Keratinocyte (primary cell): Measurements from ENCODE around the gene UPF1. TPM values are rescaled to one million over a fixed set of nuclear protein-coding genes. Genes with fewer than 3 reads are reported as not detected.

ENCODE experiments used
- DNase-seq: peaks from one replicate; pipeline ENCODE4 v3.0.0-alpha.2; 2011; ENCODE audit warnings: low read depth, missing footprints, low spot score
- FAIRE-seq: peaks from 2 replicates; lab custom pipeline; 2011; peaks lifted over from hg19 to GRCh38; lab: Jason Lieb, UNC
- H2AFZ ChIP-seq: 2 replicates; pipeline ENCODE4 v1.6.0; 2012; ENCODE audit warnings: low read length, control low read depth, inconsistent platforms; ENCODE audit not compliant: control insufficient read depth
- H3K27ac ChIP-seq: 2 replicates; pipeline ENCODE4 v1.5.1; 2011; ENCODE audit warnings: low read length; ENCODE audit not compliant: control insufficient read depth, insufficient read depth
- H3K27me3 ChIP-seq: 3 replicates; pipeline ENCODE4 v1.6.0; 2011; ENCODE audit warnings: low read length; ENCODE audit not compliant: control insufficient read depth, insufficient read depth; ENCODE audit errors: extremely low read depth
- H3K36me3 ChIP-seq, 2 experiments: 2 replicates in 1 of 2; 3 replicates in 1 of 2; pipeline ENCODE4 v1.5.1; 2011; ENCODE audit warnings: low read length in 2 of 2, mild to moderate bottlenecking in 1 of 2; ENCODE audit not compliant: control insufficient read depth in 2 of 2, insufficient read depth in 2 of 2; ENCODE audit errors: extremely low read depth in 1 of 2
- H3K4me1 ChIP-seq: 3 replicates; pipeline ENCODE4 v1.5.1; 2011; ENCODE audit warnings: low read length; ENCODE audit not compliant: control insufficient read depth, insufficient read depth; ENCODE audit errors: extremely low read depth
- H3K4me2 ChIP-seq: 3 replicates; pipeline ENCODE4 v1.6.0; 2011; ENCODE audit warnings: low read depth, low read length; ENCODE audit not compliant: control insufficient read depth, insufficient read depth; ENCODE audit errors: extremely low read depth
- H3K4me3 ChIP-seq, 3 experiments: fragments of 200-600 bp in 1 of 3; sonication (generic) in 1 of 3; 2 replicates in 2 of 3; 3 replicates in 1 of 3; pipeline ENCODE4 v1.5.1; 2011 to 2016; ENCODE audit warnings: low read length in 3 of 3, mild to moderate bottlenecking in 3 of 3, control low read depth in 2 of 3, inconsistent platforms in 1 of 3, low read depth in 1 of 3, mixed read lengths in 1 of 3, mixed run types in 1 of 3, moderate library complexity in 1 of 3; ENCODE audit not compliant: control insufficient read depth in 2 of 3, insufficient read depth in 2 of 3; ENCODE audit errors: extremely low read depth in 1 of 3
- H3K79me2 ChIP-seq: 2 replicates; pipeline ENCODE4 v1.6.0; 2012; ENCODE audit warnings: low read length; ENCODE audit not compliant: control insufficient read depth, insufficient read depth
- H3K9ac ChIP-seq: 3 replicates; pipeline ENCODE4 v1.6.0; 2011; ENCODE audit warnings: low read length; ENCODE audit not compliant: control insufficient read depth, insufficient read depth; ENCODE audit errors: extremely low read depth
- H3K9me1 ChIP-seq: 3 replicates; pipeline ENCODE4 v1.6.0; 2011; ENCODE audit warnings: low read length; ENCODE audit not compliant: control insufficient read depth, insufficient read depth; ENCODE audit errors: extremely low read depth
- H3K9me3 ChIP-seq: 2 replicates; pipeline ENCODE4 v1.5.1; 2012; ENCODE audit warnings: low read depth, low read length; ENCODE audit not compliant: control insufficient read depth
- H4K20me1 ChIP-seq: 3 replicates; pipeline ENCODE4 v1.6.0; 2011; ENCODE audit warnings: low read length; ENCODE audit not compliant: control insufficient read depth, insufficient read depth; ENCODE audit errors: extremely low read depth
- EZH2 ChIP-seq: IDR thresholded peaks from one replicate; pipeline ENCODE4 v1.6.1; 2012; ENCODE audit warnings: inconsistent platforms, mild to moderate bottlenecking, low read length, moderate library complexity
- dilution Hi-C: fragments of 300-500 bp; cut with MboI; formaldehyde crosslinking; loops from one replicate; pipeline ENCODE4 v1.7.0; 2020; ENCODE audit warnings: low sequenced_read_pairs; ENCODE audit not compliant: extremely low pct_ligation_motif_present
- polyA plus RNA-seq, 5 experiments: library from polyadenylated mRNA; depleted of rRNA in 3 of 5; stranded (reverse) in 3 of 5; stranded (forward) in 1 of 5; unstranded in 1 of 5; fragments of >200 nt; gene quantifications; 1 replicate in 1 of 5; 2 replicates in 3 of 5; 3 replicates in 1 of 5; pipeline versions ENCODE4 v1.2.1 to v1.2.3, GENCODE V29; 2011 to 2012; ENCODE audit warnings: missing spikeins in 2 of 5, low read depth in 1 of 5, low replicate concordance in 1 of 5
- TF ChIP-seq, protein P1 (sequence below), 3 experiments: IDR thresholded peaks in 1 of 3; conservative IDR thresholded peaks in 1 of 3; optimal IDR thresholded peaks in 1 of 3; 2 replicates in 2 of 3; 3 replicates in 1 of 3; pipeline versions ENCODE3 to v1.5.1; 2011; ENCODE audit warnings: low read length in 3 of 3, mild to moderate bottlenecking in 3 of 3, moderate library complexity in 2 of 3, control low read depth in 1 of 3, inconsistent platforms in 1 of 3; ENCODE audit not compliant: insufficient read depth in 2 of 3; ENCODE audit errors: extremely low read depth in 1 of 3

Gene UPF1
- polyA plus RNA-seq, 1 donor (not counting 4 experiments of a cell fraction or from before 2014, with no cell fraction given), result 33.7 TPM

- Histone ChIP-seq H4K20me1 (no peaks in the 10 kb centered on the region), H3K36me3 (peaks cover 0 to 2% of the 10 kb centered on the region in 2 experiments), H2AFZ (no peak overlapping the region), H3K79me2 (no peaks in the 10 kb centered on the region), H3K4me1 (no peaks in the 10 kb centered on the region), H3K4me2 (peak overlapping the region; percentile 67), H3K9me3 (no peaks in the 10 kb centered on the region), H3K4me3 (no peak overlapping the region), H3K27me3 (peaks cover 35% of the 10 kb centered on the region), H3K27ac (no peak overlapping the region), H3K9me1 (no peaks in the 10 kb centered on the region), H3K9ac (no peak overlapping the region)
- DNase-seq (no peak), FAIRE-seq (no peak)
- TF ChIP-seq, protein P1, sequence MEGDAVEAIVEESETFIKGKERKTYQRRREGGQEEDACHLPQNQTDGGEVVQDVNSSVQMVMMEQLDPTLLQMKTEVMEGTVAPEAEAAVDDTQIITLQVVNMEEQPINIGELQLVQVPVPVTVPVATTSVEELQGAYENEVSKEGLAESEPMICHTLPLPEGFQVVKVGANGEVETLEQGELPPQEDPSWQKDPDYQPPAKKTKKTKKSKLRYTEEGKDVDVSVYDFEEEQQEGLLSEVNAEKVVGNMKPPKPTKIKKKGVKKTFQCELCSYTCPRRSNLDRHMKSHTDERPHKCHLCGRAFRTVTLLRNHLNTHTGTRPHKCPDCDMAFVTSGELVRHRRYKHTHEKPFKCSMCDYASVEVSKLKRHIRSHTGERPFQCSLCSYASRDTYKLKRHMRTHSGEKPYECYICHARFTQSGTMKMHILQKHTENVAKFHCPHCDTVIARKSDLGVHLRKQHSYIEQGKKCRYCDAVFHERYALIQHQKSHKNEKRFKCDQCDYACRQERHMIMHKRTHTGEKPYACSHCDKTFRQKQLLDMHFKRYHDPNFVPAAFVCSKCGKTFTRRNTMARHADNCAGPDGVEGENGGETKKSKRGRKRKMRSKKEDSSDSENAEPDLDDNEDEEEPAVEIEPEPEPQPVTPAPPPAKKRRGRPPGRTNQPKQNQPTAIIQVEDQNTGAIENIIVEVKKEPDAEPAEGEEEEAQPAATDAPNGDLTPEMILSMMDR (optimal IDR thresholded peaks at IDR 0.05 in 1 of 3, IDR thresholded peaks at IDR 0.05 in 1 of 3, conservative IDR thresholded peaks at IDR 0.05 in 1 of 3; ENCODE audit: extremely low read depth in 1 of 3, insufficient read depth in 2 of 3, low read length in 3 of 3), result no peak
- TF ChIP-seq EZH2, result no peak
- dilution Hi-C loops, result no loop called here
These were observed 62.7 kb downstream of the UPF1 start for GRCh38 chr19:18894254-18895037.

DNA sequence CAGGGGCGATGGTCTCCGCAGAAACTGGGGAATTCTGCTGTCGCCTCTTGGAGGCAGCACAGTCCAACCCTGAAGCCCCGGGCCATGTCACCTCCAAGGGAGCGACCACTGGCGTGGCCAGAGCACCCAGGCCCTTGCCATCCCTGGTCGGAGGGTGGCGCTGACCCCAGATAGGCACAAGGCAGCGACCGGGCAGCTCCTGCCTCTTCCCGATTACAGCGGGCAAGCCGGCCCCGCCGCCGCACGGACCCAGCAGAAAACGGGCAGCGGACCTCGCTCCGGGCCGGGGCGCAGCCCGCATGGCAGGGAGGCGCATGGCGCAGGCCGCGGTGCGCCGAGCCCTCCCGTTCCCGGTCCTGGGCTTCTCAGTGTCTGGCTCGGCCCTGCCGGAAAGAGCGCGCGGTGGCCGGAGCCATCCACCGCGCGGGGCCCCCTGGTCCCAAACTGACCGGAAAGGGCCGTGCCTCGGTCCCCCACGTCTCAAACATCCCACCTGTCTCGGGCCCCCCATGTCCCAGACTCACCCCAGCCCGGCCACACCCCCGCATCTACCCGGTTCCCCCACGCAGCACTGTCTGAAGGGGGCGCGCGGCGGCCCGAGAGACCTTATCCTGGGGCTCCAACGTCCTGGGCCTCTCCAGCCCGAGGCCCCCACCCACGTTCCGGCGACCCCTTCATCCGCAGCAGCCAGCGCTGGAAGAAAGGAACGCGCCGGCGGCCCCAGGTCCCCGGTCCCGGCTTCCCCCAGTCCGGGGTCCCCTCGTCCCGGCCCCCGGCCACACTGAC is 63.5 kb downstream of the UPF1 start:
- no peak for DNase-seq

More for the DNA sequence above, 63.5 kb downstream of the UPF1 start:
- H3K36me3 ChIP-seq, result peaks cover 0 to 3% of the 10 kb centered on the region in 2 experiments
- H2AFZ ChIP-seq, result no peak overlapping the region
- H3K9me3 ChIP-seq, result no peaks in the 10 kb centered on the region
- FAIRE-seq, result no peak
- H3K27ac ChIP-seq, result no peak overlapping the region
- H4K20me1 ChIP-seq, result no peaks in the 10 kb centered on the region
- H3K79me2 ChIP-seq, result no peaks in the 10 kb centered on the region
- no peaks in the 10 kb centered on the region for H3K4me1 ChIP-seq
- TF ChIP-seq, protein P1 (optimal IDR thresholded peaks at IDR 0.05 in 1 of 3, IDR thresholded peaks at IDR 0.05 in 1 of 3, conservative IDR thresholded peaks at IDR 0.05 in 1 of 3; ENCODE audit: extremely low read depth in 1 of 3, insufficient read depth in 2 of 3, low read length in 3 of 3), result peak in 1 of 3 experiments; percentile 51
- peak; percentile 97 for TF ChIP-seq EZH2
- dilution Hi-C loops, result no loop called here
- peak overlapping the region; percentile 67 for H3K4me2 ChIP-seq
- peaks cover 35% of the 10 kb centered on the region for H3K27me3 ChIP-seq
- no peak overlapping the region for H3K9ac ChIP-seq
- H3K4me3 ChIP-seq, result peak overlapping the region in 1 of 3 experiments; percentile 18
- H3K9me1 ChIP-seq, result no peaks in the 10 kb centered on the region
